NCI-H2107 (cell line): ENCODE results near the gene TUBB.
"Not testable (repeated sequence)": the region's sequence is repeated elsewhere in the genome, so short reads cannot be mapped to it uniquely, and the experiment has no call there.

ENCODE experiments used
- DNase-seq: peaks from one replicate; lab custom pipeline; 2025; lab: John Stamatoyannopoulos, UW

Gene TUBB

GRCh38 chr6:30761791-30762429 lies 41.8 kb downstream of the TUBB start:
- no peak for DNase-seq

- DNase-seq: no peak
Measured at GRCh38 chr6:30763155-30763617, 43.0 kb downstream of the TUBB start.

- no peak for DNase-seq
Measured at GRCh38 chr6:30763618-30764489, 43.7 kb downstream of the TUBB start.

DNA sequence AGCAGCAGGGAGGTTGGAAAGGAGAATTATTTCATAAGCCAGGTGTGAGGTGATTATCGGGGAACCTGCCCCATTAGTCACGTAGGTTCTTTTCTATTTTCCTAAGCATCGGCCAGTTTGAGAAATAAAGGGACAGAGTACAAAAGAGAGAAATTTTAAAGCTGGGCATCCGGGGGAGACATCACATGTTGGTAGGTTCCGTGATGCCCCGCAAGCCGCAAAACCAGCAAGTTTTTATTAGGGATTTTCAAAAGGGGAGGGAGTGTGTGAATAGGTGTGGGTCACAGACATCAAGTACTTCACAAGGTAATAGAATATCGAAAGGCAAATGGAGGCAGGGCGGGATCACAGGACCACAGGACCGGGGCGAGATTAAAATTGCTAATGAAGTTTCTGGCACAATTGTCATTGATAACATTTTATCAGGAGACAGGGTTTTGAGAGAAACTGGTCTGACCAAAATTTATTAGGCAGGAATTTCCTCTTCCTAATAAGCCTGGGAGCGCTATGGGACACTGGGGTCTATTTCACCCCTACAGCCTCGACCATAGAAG lies 44.4 kb downstream of the TUBB start:
- not testable (repeated sequence) for DNase-seq

DNA sequence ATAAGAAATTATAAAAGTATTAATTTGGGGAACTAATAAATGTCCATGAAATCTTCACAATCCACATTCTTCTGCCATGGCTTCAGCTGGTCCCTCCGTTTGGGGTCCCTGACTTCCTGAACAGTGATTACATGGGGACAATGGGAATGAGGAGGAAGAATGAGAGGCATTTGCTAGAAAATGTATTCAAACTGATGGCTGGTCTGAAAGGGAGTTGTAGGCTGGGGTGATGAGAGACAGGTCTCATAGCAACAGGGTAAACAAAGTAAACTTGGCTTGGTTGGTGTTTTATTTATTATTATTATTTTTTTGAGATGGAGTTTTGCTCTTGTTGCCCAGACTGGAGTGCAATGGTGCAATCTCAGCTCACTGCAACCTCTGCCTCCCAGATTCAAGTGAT lies 45.3 kb downstream of the TUBB start:
- not testable (repeated sequence) for DNase-seq

DNA sequence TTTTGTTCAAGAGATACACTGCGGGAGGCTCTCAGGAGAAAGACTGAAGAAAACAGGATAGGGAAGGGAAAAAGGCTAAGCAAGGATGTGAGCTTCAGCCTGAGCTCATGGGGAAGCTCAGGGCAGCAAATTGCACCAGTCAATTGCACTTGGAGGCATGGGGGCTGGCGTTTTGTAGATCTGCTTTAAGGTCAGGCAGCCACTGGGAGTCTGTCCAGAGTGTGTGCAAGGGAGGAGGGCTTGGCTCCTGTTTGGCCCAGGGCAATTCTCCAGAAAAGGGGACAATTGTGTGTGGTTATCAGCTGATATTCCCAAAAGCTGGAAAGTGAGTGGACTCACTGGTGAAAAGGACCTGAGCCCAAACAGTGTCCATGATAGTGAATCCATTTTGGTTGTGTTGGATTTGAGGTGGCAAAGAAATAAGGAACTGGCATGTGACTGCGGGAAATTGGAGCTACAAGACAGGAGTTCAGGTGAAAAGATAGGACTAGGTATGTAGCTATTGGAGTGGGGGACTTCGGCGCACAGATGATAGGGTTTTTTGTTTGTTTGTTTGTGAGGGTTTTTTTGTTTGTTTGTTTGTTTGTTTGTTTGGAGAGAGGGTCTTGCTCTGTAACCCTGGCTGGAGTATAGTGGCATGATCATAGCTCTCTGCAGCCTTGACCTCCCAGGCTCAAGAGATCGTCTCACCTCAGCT lies 46.5 kb downstream of the TUBB start:
- DNase-seq: no peak

DNA sequence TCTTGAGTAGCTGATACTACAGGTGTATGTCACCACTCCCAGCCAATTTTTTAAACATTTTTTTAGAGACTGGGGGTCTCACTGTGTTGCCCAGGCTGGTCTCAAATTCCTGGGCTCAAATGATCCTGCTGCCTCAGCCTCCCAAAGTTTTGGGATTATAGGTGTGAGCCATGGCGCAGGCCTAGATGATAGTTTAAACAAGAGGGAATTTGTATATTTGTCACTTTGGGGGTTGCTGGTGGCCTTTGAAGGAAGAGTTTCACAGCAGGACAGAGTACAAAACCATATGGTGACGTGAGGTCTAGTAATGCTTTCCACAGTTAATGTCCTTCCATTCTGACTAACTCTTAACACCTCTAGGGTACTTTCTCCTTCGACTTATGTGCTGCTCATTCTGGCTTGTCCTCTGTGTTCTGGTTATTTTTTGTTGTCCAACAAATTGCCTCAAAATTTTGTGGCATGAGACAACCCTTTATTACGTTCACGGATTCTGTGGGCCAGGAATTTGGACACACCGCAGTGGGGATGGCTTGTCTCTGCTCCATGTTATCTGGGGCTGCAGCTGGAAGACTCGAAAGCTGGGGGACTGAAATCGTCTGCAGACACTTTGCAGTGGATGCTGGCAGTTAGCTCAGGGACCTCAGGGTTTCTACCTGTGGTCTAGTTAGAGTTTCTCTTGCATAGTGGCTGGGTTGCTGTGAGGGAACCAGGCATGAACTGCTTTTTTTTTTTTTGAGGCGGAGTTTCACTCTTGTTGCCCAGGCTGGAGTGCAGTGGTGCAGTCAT lies 47.2 kb downstream of the TUBB start:
- no peak for DNase-seq

DNA sequence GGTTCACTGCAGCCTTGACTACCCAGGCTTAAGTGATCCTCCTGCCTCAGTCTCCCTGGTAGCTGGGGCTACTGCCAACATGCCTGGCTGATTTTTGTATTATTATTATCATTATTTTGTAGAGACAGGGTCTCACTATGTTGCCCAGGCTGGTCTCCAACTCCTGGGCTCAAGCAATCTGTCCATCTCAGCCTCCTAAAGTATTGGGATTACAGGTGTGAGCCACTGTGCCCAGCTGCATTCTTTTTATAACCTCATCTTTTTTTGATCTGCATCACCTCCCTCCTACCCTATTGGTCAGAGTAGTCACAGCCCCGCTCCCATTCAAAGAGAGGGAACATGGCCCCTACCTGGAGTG lies 47.8 kb downstream of the TUBB start:
- no peak for DNase-seq

GRCh38 chr6:30768634-30769087 lies 48.5 kb downstream of the TUBB start:
- no peak for DNase-seq

- no peak for DNase-seq
Measured at GRCh38 chr6:30769088-30769852, 49.1 kb downstream of the TUBB start.

DNA sequence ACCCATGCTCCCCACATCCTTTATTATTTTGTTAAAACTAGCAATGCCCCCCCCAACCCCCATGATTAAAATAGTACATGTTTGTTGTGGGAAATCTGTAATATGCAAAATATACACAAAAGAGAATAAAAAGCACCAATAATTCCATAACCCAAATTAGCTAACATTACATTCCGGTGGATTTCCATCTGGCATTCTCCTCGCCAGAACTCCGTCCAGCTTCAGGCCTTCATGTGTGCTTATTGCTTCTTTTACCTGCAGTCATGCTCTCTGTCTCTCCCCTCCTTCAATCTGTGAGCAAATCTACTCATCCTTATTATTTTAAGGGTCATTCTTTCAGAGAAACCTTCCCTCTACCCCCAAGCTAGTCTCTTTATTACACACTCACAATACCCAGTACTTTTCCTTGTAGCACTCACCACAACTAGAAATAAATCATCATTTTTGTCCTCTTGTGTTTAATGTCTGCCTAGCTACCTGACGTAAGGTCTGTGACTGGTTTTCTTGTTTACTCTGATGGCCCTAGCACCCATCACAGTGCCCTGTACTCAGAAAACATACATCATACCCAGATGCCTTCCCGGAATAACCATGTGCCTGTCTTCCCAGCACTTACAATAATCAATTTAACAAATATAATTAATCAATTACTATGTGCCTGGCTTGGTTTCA lies 49.8 kb downstream of the TUBB start:
- no peak for DNase-seq

DNA sequence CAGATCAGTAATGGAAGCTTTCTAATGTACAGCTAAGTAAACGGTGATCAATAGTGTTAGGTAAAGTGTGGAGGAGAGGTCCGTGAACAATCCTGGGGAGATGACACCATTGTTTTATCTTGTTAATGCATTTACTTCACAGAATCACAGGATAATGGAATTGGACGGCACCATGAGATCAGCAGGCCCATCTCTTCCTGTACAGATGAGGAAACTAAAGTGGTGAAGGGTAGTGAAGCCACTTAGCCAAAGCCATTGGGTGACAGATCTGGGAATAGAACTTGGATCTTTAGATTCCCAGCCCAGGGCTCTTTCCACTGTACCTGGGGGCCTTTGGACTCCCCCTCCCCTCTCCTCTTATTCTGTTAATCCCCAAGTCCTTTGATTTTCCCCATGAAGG lies 50.4 kb downstream of the TUBB start:
- DNase-seq: no peak

- DNase-seq: no peak
Measured at GRCh38 chr6:30774701-30775100, 54.5 kb downstream of the TUBB start.
